Inflammatory macrophage treated with lipopolysaccharide for 1 hour (primary cell): Measurements from ENCODE around the gene SIX2.
"Not testable (repeated sequence)": the region's sequence is repeated elsewhere in the genome, so short reads cannot be mapped to it uniquely, and the experiment has no call there.

Source experiments
- DNase-seq, 2 donors: peaks; one replicate each; pipeline ENCODE4 v3.0.0-alpha.2; 2020 to 2022

Gene SIX2

DNA sequence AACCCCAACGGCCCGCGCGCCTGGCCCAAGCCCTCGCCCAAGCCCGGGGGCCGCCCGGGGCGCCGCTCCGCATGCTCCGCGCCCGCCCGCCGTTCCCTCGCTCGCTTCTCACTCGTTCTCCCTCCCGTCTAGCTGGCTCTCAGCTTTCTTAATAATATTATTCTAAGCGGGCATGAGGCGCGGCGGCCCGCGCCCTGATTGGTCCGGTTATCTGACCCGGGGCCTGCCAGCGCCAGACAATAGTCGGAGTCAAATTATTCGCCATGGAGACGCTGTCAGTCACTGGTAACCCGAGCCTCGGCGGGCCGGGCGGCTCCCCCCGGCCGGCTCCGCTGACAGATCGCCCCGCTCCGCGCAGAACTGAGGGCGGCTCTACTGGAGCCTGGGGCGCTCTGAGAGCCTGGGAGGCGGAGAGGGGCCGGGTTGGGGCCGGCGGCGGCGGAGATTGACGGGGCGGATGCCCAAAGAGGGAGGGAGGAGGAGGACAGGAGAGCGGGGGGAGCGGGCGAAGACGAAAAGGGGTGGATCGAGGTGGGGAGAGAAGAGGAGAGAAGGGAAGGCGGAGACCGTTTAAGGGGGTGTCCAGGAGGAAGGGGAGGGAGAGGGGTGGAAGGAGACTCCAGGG is at the start of gene SIX2:
Gene SIX2 (minus strand): TSS at position 150 of the 625 bp plus-strand sequence. CDS start 342 bp downstream, outside the sequence.
- DNase-seq: no peak

GRCh38 chr2:45055162-45055605 is 45.9 kb upstream of the SIX2 start:
- DNase-seq: no peak

DNA sequence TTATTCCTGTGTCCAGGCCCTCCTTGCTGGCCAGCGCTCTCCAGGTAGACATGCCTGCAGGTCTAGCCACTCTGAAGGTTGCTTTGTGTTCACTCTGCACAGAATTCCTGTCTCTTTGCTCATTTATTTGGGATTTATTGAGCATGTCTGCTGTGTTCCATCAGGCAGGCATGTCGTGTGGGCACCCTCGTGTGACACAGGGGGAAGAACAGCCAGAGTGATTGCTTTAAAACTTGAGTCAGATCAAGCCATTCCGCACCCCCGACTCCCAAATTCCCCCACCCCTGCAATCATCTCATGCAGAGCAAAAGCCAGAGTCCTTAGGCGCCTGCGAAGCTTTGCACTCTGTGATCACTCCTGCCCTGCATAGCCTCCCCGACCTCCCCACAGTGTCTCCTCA is 44.7 kb upstream of the SIX2 start:
- no peak for DNase-seq

- DNase-seq: no peak
Measured at GRCh38 chr2:45052388-45052928, 43.2 kb upstream of the SIX2 start.

GRCh38 chr2:45049569-45050336 is 40.5 kb upstream of the SIX2 start:
- no peak for DNase-seq

DNA sequence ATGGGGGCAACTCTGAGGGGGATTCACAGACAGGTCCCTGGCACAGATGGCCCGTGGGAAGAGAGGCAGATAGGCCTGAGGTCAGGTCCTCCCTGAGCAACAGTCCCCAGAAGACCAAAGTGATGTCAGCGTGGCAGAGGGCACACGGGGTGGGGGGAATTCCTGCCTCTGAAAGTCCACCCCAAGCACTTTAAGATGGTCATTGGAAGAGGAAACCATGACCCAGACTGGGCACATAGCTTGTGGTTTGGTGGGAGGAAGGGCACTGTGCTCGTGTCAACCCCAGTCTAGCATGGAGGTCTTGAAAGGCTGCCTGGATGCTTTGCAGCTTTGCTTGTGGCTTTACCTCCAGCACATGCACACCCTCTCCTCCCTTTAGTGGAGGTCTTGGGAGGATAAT is 38.0 kb upstream of the SIX2 start:
- DNase-seq: peak in 1 of 2 donors; percentile 14

DNA sequence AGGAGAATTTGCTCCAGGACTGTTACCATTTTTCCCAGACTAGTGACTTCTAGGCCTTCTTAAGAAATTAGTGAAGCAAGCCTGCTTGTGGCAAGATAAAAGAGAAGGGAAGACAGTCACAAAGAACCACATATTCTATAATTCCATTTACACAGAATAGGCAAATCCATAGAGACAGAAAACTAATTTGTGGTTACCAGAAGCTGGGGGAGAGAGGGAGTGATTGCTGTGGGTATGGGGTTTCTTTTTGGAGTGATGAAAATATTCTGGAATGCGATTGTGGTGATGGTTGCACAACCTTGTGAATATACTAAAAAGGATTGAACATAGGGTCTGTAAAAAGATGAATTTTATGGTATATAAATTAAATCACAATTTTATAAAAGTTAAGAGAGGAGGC is 37.5 kb upstream of the SIX2 start:
- DNase-seq: no peak

DNA sequence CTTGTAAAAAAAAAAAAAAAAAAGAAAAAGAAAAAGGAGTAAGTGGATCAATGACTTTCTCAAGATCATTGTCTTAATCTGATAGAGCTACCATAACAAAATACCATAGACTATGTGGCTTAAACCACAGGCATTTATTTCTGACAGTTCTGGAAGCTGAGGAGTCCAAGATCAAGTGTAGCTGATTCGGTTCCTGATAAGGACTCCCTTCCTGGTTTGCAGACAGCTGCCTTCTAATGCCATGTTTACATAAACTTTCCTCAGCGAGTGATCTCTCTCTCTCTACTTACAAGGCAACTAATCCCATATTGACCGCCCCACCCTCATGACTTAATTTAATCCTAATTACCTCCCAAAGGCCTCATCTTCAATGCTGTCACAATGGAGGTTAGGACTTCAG is 36.5 kb upstream of the SIX2 start:
- no peak for DNase-seq

- DNase-seq: no peak
Measured at GRCh38 chr2:45044916-45045315, 35.7 kb upstream of the SIX2 start.

- no peak for DNase-seq
Measured at GRCh38 chr2:45043174-45043573, 33.9 kb upstream of the SIX2 start.

- DNase-seq: no peak
Measured at GRCh38 chr2:45042401-45042800, 33.1 kb upstream of the SIX2 start.

DNA sequence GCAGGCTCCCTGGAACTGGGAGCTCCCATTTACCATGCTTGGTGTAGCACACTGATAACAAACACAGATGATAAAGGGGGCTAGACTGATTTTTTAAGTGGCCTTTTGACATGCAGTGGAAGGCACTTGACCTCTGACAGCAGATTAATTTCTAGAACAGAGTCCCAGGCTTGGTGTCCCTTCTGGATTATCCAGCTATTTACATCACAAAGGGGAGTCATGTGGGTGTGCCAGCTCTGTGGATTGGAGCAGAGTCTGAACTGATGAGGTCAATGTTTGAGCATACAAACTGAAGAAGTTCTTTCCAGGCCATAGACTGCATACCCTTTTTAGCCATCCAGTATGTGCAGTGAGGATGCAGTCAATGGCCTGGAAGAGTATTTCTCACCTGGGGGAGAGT is 31.5 kb upstream of the SIX2 start:
- no peak for DNase-seq

DNA sequence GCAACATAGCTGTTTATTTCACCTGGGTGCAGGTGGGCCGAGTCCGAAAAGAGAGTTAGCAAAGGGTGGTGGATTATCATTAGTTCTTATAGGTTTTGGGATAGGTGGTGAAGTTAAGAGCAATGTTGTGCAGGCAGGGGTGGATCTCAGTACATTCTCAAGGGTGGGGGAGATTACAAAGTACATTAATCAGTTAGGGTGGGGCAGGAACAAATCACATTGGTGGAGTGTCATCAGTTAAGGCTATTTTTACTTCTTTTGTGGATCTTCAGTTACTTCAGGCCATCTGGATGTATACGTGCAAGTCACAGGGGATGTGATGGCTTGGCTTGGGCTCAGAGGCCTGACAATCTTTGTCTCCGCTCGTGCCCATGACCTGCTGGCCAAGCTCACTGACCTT is 30.6 kb upstream of the SIX2 start:
- not testable (repeated sequence) for DNase-seq

GRCh38 chr2:45038861-45039260 is 29.6 kb upstream of the SIX2 start:
- not testable (repeated sequence) for DNase-seq

GRCh38 chr2:45033302-45033701 is 24.1 kb upstream of the SIX2 start:
- DNase-seq: no peak

GRCh38 chr2:45031028-45031427 is 21.8 kb upstream of the SIX2 start:
- no peak for DNase-seq

GRCh38 chr2:45030553-45030952 is 21.3 kb upstream of the SIX2 start:
- DNase-seq: no peak

GRCh38 chr2:45029215-45029614 is 20.0 kb upstream of the SIX2 start:
- DNase-seq: no peak

- peak in 1 of 2 donors; percentile 16 for DNase-seq
Measured at GRCh38 chr2:45028276-45028675, 19.0 kb upstream of the SIX2 start.

GRCh38 chr2:45026924-45027450 is 17.7 kb upstream of the SIX2 start:
- no peak for DNase-seq

DNA sequence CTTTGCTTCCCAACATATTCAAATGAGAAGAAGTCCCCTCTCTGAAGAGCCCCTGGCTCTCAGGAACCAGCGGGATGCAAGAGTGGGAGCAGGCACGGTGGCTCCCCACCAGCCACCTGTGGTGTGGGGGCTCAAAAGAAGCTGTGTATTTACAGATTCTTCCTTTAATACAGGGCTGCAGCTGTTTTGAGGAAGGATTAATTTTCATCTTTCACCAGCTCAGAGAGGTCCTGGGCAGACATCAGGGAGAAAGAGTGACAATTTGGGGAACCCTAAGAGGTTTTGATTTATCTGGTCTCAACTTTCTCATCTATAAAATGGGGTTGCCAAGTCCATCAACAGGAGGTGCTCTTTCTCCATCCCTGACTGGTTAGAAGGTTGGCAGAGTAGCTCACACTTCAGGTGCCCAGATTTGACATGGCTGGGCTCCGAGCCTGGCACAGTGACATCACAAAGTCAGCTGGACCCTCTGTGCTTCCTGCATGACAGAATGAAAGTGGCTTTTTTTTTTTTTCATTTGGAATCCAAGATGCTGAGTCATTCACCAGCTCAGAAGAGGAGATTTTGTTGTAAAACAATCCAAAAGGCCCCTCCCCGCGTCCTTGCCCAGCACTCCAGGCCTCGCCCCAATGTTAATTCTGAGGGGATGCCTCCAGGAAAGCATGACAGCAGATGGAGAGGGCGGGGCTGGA is 15.5 kb upstream of the SIX2 start:
- no peak for DNase-seq

DNA sequence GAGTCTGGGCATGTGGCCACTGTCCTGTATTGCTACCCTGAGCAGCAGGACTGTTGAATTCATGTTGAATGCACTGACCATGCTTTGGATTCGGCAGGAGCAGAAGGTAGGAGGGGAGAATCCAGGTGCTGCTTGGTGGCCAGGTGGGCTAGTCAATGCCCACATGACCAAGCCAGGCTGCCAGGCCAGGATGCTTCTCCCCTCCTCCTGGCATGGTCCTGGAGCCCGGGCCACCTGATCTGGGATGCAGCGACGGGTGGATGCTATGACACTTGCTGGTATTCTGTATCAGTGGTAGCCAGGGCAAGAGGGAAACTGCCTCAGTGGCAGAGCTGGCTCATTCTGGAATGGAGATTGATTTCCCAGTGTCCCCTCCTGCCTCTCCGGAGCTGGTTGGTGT is 14.8 kb upstream of the SIX2 start:
- DNase-seq: no peak

- DNase-seq: no peak
Measured at GRCh38 chr2:45020439-45020838, 11.2 kb upstream of the SIX2 start.
